GM23338 (cell line): ENCODE measurements around the gene CLCN4. TPM values are rescaled to one million over a fixed set of nuclear protein-coding genes. Genes with fewer than 3 reads are reported as not detected.

Experiments
- ATAC-seq: fragments of 200-7000 bp; cut with Tn5 transposase; 3 replicates; pipeline ENCODE4 v1.9.1; 2020
- DNase-seq: peaks from one replicate; pipeline ENCODE4 v3.0.0-alpha.2; 2015; ENCODE audit warnings: low spot score
- H2AFZ ChIP-seq: fragments of 200-600 bp; sonication (generic); 2 replicates; pipeline ENCODE4 v1.8.0; 2016; ENCODE audit warnings: antibody characterized with exemption, mild to moderate bottlenecking, moderate library complexity
- H3F3A ChIP-seq: fragments of 200-600 bp; sonication (generic); replicated peaks from 2 replicates; pipeline ENCODE4 v1.8.0; 2017; ENCODE audit warnings: antibody characterized with exemption, mixed run types, low read depth
- H3K27ac ChIP-seq: fragments of 200-600 bp; sonication (generic); 2 replicates; pipeline ENCODE4 v1.6.1; 2016; ENCODE audit warnings: low read depth
- H3K27me3 ChIP-seq: fragments of 200-600 bp; sonication (generic); 2 replicates; pipeline ENCODE4 v1.8.0; 2016; ENCODE audit warnings: mild to moderate bottlenecking, mixed run types, moderate library complexity; ENCODE audit not compliant: insufficient read depth
- H3K36me3 ChIP-seq: fragments of 200-600 bp; sonication (generic); 2 replicates; pipeline ENCODE4 v1.8.0; 2016; ENCODE audit warnings: mild to moderate bottlenecking; ENCODE audit not compliant: insufficient read depth
- H3K4me1 ChIP-seq: fragments of 200-600 bp; sonication (generic); 2 replicates; pipeline ENCODE4 v1.8.0; 2016; ENCODE audit warnings: mild to moderate bottlenecking, moderate library complexity; ENCODE audit not compliant: insufficient read depth
- H3K4me2 ChIP-seq: fragments of 200-600 bp; sonication (generic); 2 replicates; pipeline ENCODE4 v1.7.1; 2017; ENCODE audit warnings: mixed run types
- H3K4me3 ChIP-seq: fragments of 200-600 bp; sonication (generic); 2 replicates; pipeline ENCODE4 v1.6.1; 2016; ENCODE audit warnings: mixed run types
- H3K79me2 ChIP-seq: fragments of 200-600 bp; sonication (generic); replicated peaks from 2 replicates; pipeline ENCODE4 v1.8.0; 2017; ENCODE audit warnings: mild to moderate bottlenecking; ENCODE audit not compliant: insufficient read depth
- H3K9me2 ChIP-seq: fragments of 200-600 bp; sonication (generic); 2 replicates; pipeline ENCODE4 v1.8.0; 2017; ENCODE audit not compliant: insufficient read depth
- H4K20me1 ChIP-seq: fragments of 200-600 bp; sonication (generic); replicated peaks from 2 replicates; pipeline ENCODE4 v1.8.0; 2017; ENCODE audit warnings: mild to moderate bottlenecking; ENCODE audit not compliant: insufficient read depth
- H3K27ac Mint-ChIP-seq: 2 replicates; pipeline ENCODE4 v1.8.0; 2020; ENCODE audit warnings: inconsistent platforms, mild to moderate bottlenecking, moderate library complexity, mixed read lengths
- H3K27me3 Mint-ChIP-seq: 3 replicates; pipeline ENCODE4 v1.8.0; 2022; ENCODE audit warnings: low read depth, mild to moderate bottlenecking, moderate library complexity, mixed read lengths, inconsistent platforms; ENCODE audit not compliant: insufficient read depth, poor library complexity
- H3K36me3 Mint-ChIP-seq: 3 replicates; pipeline ENCODE4 v1.8.0; 2021; ENCODE audit warnings: low read depth, mild to moderate bottlenecking, inconsistent platforms, moderate library complexity, mixed read lengths
- H3K4me1 Mint-ChIP-seq: 3 replicates; pipeline ENCODE4 v1.8.0; 2020; ENCODE audit warnings: mild to moderate bottlenecking, inconsistent platforms, mixed read lengths
- H3K4me3 Mint-ChIP-seq: 3 replicates; pipeline ENCODE4 v1.8.0; 2021; ENCODE audit warnings: moderate library complexity, mild to moderate bottlenecking, inconsistent platforms, mixed read lengths
- H3K9me3 Mint-ChIP-seq: 3 replicates; pipeline ENCODE4 v1.8.0; 2020; ENCODE audit warnings: moderate library complexity, mild to moderate bottlenecking, inconsistent platforms, mixed read lengths
- CREB1 ChIP-seq: fragments of 250-450 bp; sonication (Bioruptor Pico); IDR thresholded peaks from 2 replicates; pipeline ENCODE4 v1.5.0; 2020; ENCODE audit warnings: low read depth, mild to moderate bottlenecking, moderate library complexity
- POLR2AphosphoS5 ChIP-seq: IDR thresholded peaks from 2 replicates; pipeline ENCODE4 v1.6.1; 2016; ENCODE audit warnings: antibody characterized with exemption, low read depth
- STAT1 ChIP-seq: IDR thresholded peaks from one replicate; pipeline ENCODE4 v1.6.1; 2016; ENCODE audit warnings: antibody characterized with exemption; ENCODE audit not compliant: unreplicated experiment
- polyA plus RNA-seq: library from polyadenylated mRNA; unstranded; fragments of >200 nt; fragmentation: Nextera tagmentation; extraction: Ambion mirVana; gene quantifications from 2 replicates; pipeline ENCODE4 v1.2.1, GENCODE V29; 2016
- total RNA-seq: library from RNA; depleted of rRNA; stranded (reverse); fragments of >200 nt; shearing (Covaris generic); gene quantifications from 2 replicates; pipeline ENCODE4 v1.2.3, GENCODE V29; 2014
- TF ChIP-seq, protein P1 (sequence below), 2 experiments: fragments of 200-600 bp in 1 of 2; sonication (generic) in 1 of 2; conservative IDR thresholded peaks; 2 replicates each; pipeline versions ENCODE4 v1.5.1 to v1.6.1; 2016 to 2017; ENCODE audit warnings: antibody characterized with exemption in 2 of 2, low read depth in 2 of 2, mild to moderate bottlenecking in 2 of 2, moderate library complexity in 1 of 2
- TF ChIP-seq, protein P2 (sequence below): IDR thresholded peaks from one replicate; pipeline ENCODE4 v1.6.1; 2018; ENCODE audit warnings: antibody characterized with exemption; ENCODE audit not compliant: unreplicated experiment
- TF ChIP-seq, protein P3 (sequence below): fragments of 250-450 bp; sonication (Bioruptor Pico); IDR thresholded peaks from 2 replicates; pipeline ENCODE4 v1.5.0; 2020; ENCODE audit warnings: mild to moderate bottlenecking, moderate library complexity

CLCN4 gene
- total and polyA plus RNA-seq, 2 experiments from 2014 or later = 1.2 to 4.9 TPM

DNA sequence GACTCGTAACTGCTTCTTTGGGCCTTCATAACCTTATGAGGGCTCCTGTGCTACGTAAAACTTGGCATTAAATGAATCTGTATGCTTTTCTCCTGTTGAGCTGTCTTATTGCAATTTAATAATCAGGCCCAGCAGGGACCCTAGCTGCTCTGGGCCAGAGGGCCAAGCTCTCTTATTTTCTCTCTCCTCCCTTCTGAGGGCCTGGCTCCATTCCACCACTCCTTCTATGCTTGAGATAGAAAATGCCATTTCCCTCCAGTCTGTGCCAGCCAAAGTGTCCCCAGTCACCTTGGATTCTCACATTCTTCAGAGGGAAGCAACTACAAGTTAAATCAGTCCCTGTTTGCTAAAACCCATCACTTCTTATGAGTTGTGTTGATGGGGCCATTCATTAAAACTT is 90.1 kb downstream of the CLCN4 start:
- H2AFZ ChIP-seq = no peak overlapping the region
- no peak overlapping the region for H3K4me2 ChIP-seq
- DNase-seq (no peak), ATAC-seq (no peak)
- Mint-ChIP-seq H3K9me3 (no peaks in the 10 kb centered on the region; the same call in 2 of the 3 replicates), H3K4me3 (no peak overlapping the region), H3K36me3 (no peaks in the 10 kb centered on the region), H3K27me3 (peaks cover 2% of the 10 kb centered on the region), H3K27ac (no peak overlapping the region), H3K4me1 (no peaks in the 10 kb centered on the region)
- H4K20me1 ChIP-seq = no peaks in the 10 kb centered on the region
- TF ChIP-seq, protein P1, sequence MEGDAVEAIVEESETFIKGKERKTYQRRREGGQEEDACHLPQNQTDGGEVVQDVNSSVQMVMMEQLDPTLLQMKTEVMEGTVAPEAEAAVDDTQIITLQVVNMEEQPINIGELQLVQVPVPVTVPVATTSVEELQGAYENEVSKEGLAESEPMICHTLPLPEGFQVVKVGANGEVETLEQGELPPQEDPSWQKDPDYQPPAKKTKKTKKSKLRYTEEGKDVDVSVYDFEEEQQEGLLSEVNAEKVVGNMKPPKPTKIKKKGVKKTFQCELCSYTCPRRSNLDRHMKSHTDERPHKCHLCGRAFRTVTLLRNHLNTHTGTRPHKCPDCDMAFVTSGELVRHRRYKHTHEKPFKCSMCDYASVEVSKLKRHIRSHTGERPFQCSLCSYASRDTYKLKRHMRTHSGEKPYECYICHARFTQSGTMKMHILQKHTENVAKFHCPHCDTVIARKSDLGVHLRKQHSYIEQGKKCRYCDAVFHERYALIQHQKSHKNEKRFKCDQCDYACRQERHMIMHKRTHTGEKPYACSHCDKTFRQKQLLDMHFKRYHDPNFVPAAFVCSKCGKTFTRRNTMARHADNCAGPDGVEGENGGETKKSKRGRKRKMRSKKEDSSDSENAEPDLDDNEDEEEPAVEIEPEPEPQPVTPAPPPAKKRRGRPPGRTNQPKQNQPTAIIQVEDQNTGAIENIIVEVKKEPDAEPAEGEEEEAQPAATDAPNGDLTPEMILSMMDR (conservative IDR thresholded peaks at IDR 0.05; ENCODE audit: low read depth in 2 of 2) = no peak
- TF ChIP-seq, protein P2, sequence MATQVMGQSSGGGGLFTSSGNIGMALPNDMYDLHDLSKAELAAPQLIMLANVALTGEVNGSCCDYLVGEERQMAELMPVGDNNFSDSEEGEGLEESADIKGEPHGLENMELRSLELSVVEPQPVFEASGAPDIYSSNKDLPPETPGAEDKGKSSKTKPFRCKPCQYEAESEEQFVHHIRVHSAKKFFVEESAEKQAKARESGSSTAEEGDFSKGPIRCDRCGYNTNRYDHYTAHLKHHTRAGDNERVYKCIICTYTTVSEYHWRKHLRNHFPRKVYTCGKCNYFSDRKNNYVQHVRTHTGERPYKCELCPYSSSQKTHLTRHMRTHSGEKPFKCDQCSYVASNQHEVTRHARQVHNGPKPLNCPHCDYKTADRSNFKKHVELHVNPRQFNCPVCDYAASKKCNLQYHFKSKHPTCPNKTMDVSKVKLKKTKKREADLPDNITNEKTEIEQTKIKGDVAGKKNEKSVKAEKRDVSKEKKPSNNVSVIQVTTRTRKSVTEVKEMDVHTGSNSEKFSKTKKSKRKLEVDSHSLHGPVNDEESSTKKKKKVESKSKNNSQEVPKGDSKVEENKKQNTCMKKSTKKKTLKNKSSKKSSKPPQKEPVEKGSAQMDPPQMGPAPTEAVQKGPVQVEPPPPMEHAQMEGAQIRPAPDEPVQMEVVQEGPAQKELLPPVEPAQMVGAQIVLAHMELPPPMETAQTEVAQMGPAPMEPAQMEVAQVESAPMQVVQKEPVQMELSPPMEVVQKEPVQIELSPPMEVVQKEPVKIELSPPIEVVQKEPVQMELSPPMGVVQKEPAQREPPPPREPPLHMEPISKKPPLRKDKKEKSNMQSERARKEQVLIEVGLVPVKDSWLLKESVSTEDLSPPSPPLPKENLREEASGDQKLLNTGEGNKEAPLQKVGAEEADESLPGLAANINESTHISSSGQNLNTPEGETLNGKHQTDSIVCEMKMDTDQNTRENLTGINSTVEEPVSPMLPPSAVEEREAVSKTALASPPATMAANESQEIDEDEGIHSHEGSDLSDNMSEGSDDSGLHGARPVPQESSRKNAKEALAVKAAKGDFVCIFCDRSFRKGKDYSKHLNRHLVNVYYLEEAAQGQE = no peak
- no peak for TF ChIP-seq POLR2AphosphoS5
- TF ChIP-seq CREB1 (CRISPR knock-in tag) = no peak
- TF ChIP-seq, protein P3, sequence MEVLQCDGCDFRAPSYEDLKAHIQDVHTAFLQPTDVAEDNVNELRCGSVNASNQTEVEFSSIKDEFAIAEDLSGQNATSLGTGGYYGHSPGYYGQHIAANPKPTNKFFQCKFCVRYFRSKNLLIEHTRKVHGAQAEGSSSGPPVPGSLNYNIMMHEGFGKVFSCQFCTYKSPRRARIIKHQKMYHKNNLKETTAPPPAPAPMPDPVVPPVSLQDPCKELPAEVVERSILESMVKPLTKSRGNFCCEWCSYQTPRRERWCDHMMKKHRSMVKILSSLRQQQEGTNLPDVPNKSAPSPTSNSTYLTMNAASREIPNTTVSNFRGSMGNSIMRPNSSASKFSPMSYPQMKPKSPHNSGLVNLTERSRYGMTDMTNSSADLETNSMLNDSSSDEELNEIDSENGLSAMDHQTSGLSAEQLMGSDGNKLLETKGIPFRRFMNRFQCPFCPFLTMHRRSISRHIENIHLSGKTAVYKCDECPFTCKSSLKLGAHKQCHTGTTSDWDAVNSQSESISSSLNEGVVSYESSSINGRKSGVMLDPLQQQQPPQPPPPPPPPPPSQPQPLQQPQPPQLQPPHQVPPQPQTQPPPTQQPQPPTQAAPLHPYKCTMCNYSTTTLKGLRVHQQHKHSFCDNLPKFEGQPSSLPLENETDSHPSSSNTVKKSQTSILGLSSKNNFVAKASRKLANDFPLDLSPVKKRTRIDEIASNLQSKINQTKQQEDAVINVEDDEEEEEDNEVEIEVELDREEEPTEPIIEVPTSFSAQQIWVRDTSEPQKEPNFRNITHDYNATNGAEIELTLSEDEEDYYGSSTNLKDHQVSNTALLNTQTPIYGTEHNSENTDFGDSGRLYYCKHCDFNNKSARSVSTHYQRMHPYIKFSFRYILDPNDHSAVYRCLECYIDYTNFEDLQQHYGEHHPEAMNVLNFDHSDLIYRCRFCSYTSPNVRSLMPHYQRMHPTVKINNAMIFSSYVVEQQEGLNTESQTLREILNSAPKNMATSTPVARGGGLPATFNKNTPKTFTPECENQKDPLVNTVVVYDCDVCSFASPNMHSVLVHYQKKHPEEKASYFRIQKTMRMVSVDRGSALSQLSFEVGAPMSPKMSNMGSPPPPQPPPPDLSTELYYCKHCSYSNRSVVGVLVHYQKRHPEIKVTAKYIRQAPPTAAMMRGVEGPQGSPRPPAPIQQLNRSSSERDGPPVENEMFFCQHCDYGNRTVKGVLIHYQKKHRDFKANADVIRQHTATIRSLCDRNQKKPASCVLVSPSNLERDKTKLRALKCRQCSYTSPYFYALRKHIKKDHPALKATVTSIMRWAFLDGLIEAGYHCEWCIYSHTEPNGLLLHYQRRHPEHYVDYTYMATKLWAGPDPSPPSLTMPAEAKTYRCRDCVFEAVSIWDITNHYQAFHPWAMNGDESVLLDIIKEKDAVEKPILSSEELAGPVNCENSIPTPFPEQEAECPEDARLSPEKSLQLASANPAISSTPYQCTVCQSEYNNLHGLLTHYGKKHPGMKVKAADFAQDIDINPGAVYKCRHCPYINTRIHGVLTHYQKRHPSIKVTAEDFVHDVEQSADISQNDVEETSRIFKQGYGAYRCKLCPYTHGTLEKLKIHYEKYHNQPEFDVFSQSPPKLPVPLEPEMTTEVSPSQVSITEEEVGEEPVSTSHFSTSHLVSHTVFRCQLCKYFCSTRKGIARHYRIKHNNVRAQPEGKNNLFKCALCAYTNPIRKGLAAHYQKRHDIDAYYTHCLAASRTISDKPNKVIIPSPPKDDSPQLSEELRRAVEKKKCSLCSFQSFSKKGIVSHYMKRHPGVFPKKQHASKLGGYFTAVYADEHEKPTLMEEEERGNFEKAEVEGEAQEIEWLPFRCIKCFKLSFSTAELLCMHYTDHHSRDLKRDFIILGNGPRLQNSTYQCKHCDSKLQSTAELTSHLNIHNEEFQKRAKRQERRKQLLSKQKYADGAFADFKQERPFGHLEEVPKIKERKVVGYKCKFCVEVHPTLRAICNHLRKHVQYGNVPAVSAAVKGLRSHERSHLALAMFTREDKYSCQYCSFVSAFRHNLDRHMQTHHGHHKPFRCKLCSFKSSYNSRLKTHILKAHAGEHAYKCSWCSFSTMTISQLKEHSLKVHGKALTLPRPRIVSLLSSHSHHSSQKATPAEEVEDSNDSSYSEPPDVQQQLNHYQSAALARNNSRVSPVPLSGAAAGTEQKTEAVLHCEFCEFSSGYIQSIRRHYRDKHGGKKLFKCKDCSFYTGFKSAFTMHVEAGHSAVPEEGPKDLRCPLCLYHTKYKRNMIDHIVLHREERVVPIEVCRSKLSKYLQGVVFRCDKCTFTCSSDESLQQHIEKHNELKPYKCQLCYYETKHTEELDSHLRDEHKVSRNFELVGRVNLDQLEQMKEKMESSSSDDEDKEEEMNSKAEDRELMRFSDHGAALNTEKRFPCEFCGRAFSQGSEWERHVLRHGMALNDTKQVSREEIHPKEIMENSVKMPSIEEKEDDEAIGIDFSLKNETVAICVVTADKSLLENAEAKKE (CRISPR knock-in tag) = no peak
- TF ChIP-seq STAT1 = no peak
- no peaks in the 10 kb centered on the region for H3K27me3 ChIP-seq
- no peaks in the 10 kb centered on the region for H3K4me1 ChIP-seq
- no peaks in the 10 kb centered on the region for H3F3A ChIP-seq
- no peak overlapping the region for H3K27ac ChIP-seq
- H3K4me3 ChIP-seq = no peak overlapping the region
- H3K36me3 ChIP-seq = no peaks in the 10 kb centered on the region
- H3K79me2 ChIP-seq = no peaks in the 10 kb centered on the region
- H3K9me2 ChIP-seq = no peaks in the 10 kb centered on the region
